DMS53 treated with DMSO at 0.1 percent for 48 hours (cell line): ENCODE results near the gene IFI6.
"Not testable (repeated sequence)": the region's sequence is repeated elsewhere in the genome, so short reads cannot be mapped to it uniquely, and the experiment has no call there.

Source experiments
- DNase-seq: peaks from one replicate; lab custom pipeline; 2025; ENCODE audit not compliant: unreplicated experiment; lab: John Stamatoyannopoulos, UW

Gene IFI6

GRCh38 chr1:27632387-27633297 is 39.4 kb downstream of the IFI6 start:
- DNase-seq = no peak

GRCh38 chr1:27630859-27631491 is 41.0 kb downstream of the IFI6 start:
- no peak for DNase-seq

GRCh38 chr1:27628712-27629111 is 43.3 kb downstream of the IFI6 start:
- no peak for DNase-seq

GRCh38 chr1:27627733-27628132 is 44.3 kb downstream of the IFI6 start:
- DNase-seq = not testable (repeated sequence)

GRCh38 chr1:27627061-27627460 is 44.9 kb downstream of the IFI6 start:
- DNase-seq = no peak

- no peak for DNase-seq
Measured at GRCh38 chr1:27626031-27626935, 45.7 kb downstream of the IFI6 start.

- no peak for DNase-seq
Measured at GRCh38 chr1:27624467-27625178, 47.4 kb downstream of the IFI6 start.

- DNase-seq = no peak
Measured at GRCh38 chr1:27623327-27624212, 48.4 kb downstream of the IFI6 start.

GRCh38 chr1:27622828-27623227 is 49.2 kb downstream of the IFI6 start:
- DNase-seq = no peak

- no peak for DNase-seq
Measured at GRCh38 chr1:27621051-27621920, 50.7 kb downstream of the IFI6 start.

GRCh38 chr1:27619782-27620438 is 52.1 kb downstream of the IFI6 start:
- not testable (repeated sequence) for DNase-seq

GRCh38 chr1:27618341-27619082 is 53.5 kb downstream of the IFI6 start:
- DNase-seq = no peak

GRCh38 chr1:27617420-27617819 is 54.6 kb downstream of the IFI6 start:
- no peak for DNase-seq

GRCh38 chr1:27616441-27616840 is 55.6 kb downstream of the IFI6 start:
- no peak for DNase-seq
